SK-N-MC (cell line): ENCODE results near the gene RINL.

Source experiments
- DNase-seq: peaks from one replicate; pipeline ENCODE4 v3.0.0-alpha.2; 2011; ENCODE audit warnings: low read depth, low spot score
- H3K27ac ChIP-seq: fragments of 200-600 bp; sonication (generic); 2 replicates; pipeline ENCODE4 v1.5.1; 2016; ENCODE audit warnings: mixed run types
- H3K36me3 ChIP-seq: fragments of 200-600 bp; sonication (generic); 2 replicates; pipeline ENCODE4 v1.6.1; 2017; ENCODE audit warnings: antibody characterized with exemption, low read length, mixed read lengths; ENCODE audit not compliant: insufficient read depth
- H3K4me3 ChIP-seq: fragments of 200-600 bp; sonication (generic); 2 replicates; pipeline ENCODE4 v1.5.1; 2016
- H3K9ac ChIP-seq: fragments of 200-600 bp; sonication (generic); 2 replicates; pipeline ENCODE4 v1.8.0; 2017; ENCODE audit warnings: mixed run types, mixed read lengths; ENCODE audit not compliant: insufficient read length
- H3K9me3 ChIP-seq: fragments of 200-600 bp; sonication (generic); 2 replicates; pipeline ENCODE4 v1.6.1; 2017; ENCODE audit warnings: low read depth, mild to moderate bottlenecking, antibody characterized with exemption, low read length, moderate library complexity, mixed read lengths
- EZH2 ChIP-seq: fragments of 200-600 bp; sonication (generic); IDR thresholded peaks from one replicate; pipeline ENCODE4 v1.6.1; 2017; ENCODE audit warnings: antibody characterized with exemption
- FOXP2 ChIP-seq: optimal IDR thresholded peaks from 2 replicates; pipeline ENCODE3; 2011; ENCODE audit warnings: mild to moderate bottlenecking, moderate library complexity; ENCODE audit not compliant: insufficient read depth; ENCODE audit errors: extremely low read length, control extremely low read depth
- POLR2AphosphoS5 ChIP-seq: IDR thresholded peaks from 2 replicates; pipeline ENCODE4 v1.6.1; 2012; ENCODE audit warnings: mild to moderate bottlenecking, low read depth, low read length, borderline replicate concordance

RINL gene

DNA sequence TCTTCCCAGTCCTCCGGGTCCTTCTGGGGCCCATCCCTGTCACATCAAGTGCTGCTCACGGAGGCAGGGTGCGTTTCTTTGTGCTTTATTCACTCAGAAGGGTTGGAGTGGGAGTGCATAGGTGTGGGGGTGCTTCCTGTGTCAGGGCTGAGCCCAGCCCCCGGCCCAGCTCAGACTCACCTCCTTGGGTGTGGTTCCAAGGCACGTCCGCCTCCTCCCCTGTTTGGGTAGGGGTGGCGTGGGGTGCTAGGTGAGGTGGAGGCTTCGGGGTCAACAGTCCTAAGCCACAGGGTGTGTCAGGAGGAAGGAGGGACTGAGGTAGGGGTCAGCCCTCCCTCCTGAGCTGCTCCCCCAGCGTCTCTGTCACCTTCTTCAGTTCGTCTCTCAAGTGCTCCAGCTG, 30.8 kb upstream of the RINL start:
- Histone ChIP-seq H3K9ac (no peak overlapping the region), H3K9me3 (no peaks in the 10 kb centered on the region), H3K27ac (no peak overlapping the region), H3K36me3 (peaks cover 24% of the 10 kb centered on the region; the same call in 1 of the 2 replicates), H3K4me3 (no peak overlapping the region)
- DNase-seq = no peak
- TF ChIP-seq POLR2AphosphoS5 (no peak; the same call in 1 of the 2 replicates), FOXP2 (no peak), EZH2 (no peak)

GRCh38 chr19:38907670-38908069, 29.6 kb upstream of the RINL start:
- H3K9me3 ChIP-seq = no peaks in the 10 kb centered on the region
- H3K4me3 ChIP-seq = no peak overlapping the region
- no peak for TF ChIP-seq EZH2
- no peak for TF ChIP-seq POLR2AphosphoS5
- TF ChIP-seq FOXP2 = no peak
- no peak overlapping the region for H3K9ac ChIP-seq
- DNase-seq = no peak
- no peak overlapping the region for H3K27ac ChIP-seq
- peaks cover 24% of the 10 kb centered on the region; the same call in 1 of the 2 replicates for H3K36me3 ChIP-seq

- H3K9ac ChIP-seq = no peak overlapping the region
- H3K27ac ChIP-seq = no peak overlapping the region
- no peak for DNase-seq
- no peaks in the 10 kb centered on the region for H3K9me3 ChIP-seq
- no peak for TF ChIP-seq FOXP2
- no peak for TF ChIP-seq POLR2AphosphoS5
- no peak for TF ChIP-seq EZH2
- H3K36me3 ChIP-seq = peaks cover 24% of the 10 kb centered on the region; the same call in 1 of the 2 replicates
- no peak overlapping the region for H3K4me3 ChIP-seq
These were observed 29.2 kb upstream of the RINL start for GRCh38 chr19:38907227-38907626.

GRCh38 chr19:38905620-38906019, 27.5 kb upstream of the RINL start:
- peaks cover 24% of the 10 kb centered on the region; the same call in 1 of the 2 replicates for H3K36me3 ChIP-seq
- TF ChIP-seq FOXP2 = no peak
- no peak for TF ChIP-seq POLR2AphosphoS5
- TF ChIP-seq EZH2 = no peak
- H3K9me3 ChIP-seq = no peaks in the 10 kb centered on the region
- no peak for DNase-seq
- H3K9ac ChIP-seq = no peak overlapping the region
- H3K4me3 ChIP-seq = no peak overlapping the region
- no peak overlapping the region for H3K27ac ChIP-seq

DNA sequence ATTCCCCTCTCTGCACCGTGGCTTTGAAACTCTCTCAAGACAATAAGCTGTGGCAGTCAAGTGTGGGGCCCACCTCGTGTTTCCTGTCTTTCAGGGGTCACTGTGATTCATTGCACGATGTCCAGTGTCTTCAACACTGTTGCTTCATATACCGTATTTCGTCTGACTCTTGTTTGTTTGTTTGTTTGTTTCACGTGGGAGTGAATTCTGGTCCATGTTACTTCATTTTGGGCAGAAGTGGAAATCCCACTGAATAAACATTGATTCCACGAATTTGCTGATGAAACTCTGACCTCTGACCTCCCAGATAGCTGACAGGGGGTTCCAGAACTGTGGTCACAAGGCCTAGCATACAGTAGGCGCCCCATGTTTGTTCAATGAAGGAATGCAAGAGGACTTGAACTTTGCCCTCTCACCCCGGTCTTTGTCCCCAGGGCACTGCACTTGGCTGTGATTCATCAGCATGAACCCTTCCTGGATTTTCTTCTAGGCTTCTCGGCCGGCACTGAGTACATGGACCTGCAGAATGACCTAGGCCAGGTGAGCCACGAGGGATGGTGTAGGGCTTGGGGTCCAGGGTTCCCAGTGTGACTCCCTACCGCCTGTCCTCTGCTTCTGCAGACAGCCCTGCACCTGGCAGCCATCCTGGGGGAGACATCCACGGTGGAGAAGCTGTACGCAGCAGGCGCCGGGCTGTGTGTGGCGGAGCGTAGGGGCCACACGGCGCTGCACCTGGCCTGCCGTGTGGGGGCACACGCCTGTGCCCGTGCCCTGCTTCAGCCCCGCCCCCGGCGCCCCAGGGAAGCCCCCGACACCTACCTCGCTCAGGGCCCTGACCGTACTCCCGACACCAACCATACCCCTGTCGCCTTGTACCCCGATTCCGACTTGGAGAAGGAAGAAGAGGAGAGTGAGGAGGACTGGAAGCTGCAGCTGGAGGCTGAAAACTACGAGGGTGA, 26.8 kb upstream of the RINL start:
- H3K9me3 ChIP-seq = no peaks in the 10 kb centered on the region
- no peak for TF ChIP-seq EZH2
- no peak for TF ChIP-seq POLR2AphosphoS5
- no peak for TF ChIP-seq FOXP2
- H3K4me3 ChIP-seq = no peak overlapping the region
- H3K27ac ChIP-seq = no peak overlapping the region
- peaks cover 24% of the 10 kb centered on the region; the same call in 1 of the 2 replicates for H3K36me3 ChIP-seq
- no peak overlapping the region for H3K9ac ChIP-seq
- DNase-seq = no peak

GRCh38 chr19:38901683-38902082, 23.6 kb upstream of the RINL start:
- H3K27ac ChIP-seq = no peak overlapping the region
- H3K9me3 ChIP-seq = no peaks in the 10 kb centered on the region
- no peak for DNase-seq
- H3K4me3 ChIP-seq = no peak overlapping the region
- H3K36me3 ChIP-seq = peaks cover 14% of the 10 kb centered on the region; the same call in 1 of the 2 replicates
- H3K9ac ChIP-seq = no peak overlapping the region
- TF ChIP-seq FOXP2 (no peak), POLR2AphosphoS5 (no peak), EZH2 (no peak)

DNA sequence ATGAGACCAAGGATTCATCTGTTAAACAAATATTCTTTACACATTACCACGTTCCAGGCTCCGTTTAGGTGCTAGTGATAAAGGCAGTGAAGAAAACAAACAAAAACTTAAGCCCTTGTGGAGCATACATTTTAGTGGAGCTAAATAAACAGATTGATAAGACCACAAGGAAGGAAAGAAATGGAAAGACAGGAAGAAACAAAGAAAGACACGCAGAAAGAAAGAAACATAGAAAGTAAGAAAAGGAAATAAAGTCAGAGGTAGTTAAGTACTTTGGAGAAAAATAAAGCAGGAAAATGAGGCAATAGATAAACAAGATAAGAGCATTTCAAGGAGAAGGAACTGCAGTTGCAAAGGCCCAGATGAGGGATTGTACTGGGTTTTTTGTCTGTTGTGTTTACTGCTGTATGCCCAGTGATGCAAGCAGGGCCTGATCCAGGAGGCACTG, 22.7 kb upstream of the RINL start:
- no peaks in the 10 kb centered on the region for H3K9me3 ChIP-seq
- TF ChIP-seq EZH2 (no peak), POLR2AphosphoS5 (no peak), FOXP2 (no peak)
- H3K27ac ChIP-seq = peak overlapping the region; percentile 79
- peaks cover 13% of the 10 kb centered on the region; the same call in 1 of the 2 replicates for H3K36me3 ChIP-seq
- DNase-seq = no peak
- peak overlapping the region; percentile 86 for H3K9ac ChIP-seq
- H3K4me3 ChIP-seq = peak overlapping the region; percentile 90

DNA sequence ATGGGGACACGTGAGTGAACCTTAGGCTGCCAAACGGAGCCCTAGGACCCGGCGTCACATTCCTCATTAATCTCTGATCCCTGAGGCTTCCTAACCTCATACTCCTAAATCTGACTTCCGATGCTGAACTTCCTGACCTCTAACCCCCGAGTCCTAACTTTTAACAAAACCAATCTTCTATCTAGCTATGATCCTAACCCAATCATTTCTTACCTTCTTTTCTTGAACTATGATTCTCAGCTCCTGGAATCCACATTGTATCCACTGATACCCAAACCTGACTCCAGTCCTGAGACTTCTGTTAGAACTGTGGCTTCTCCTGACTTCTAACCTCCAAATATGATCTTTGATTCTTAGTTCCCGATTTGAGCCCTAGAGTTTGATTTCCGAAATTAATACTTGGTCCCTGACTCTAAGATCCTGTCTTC, 22.1 kb upstream of the RINL start:
- TF ChIP-seq EZH2 (no peak), POLR2AphosphoS5 (no peak), FOXP2 (no peak)
- H3K9me3 ChIP-seq = no peaks in the 10 kb centered on the region
- no peak for DNase-seq
- peak overlapping the region; percentile 90 for H3K4me3 ChIP-seq
- peaks cover 8% of the 10 kb centered on the region; the same call in 1 of the 2 replicates for H3K36me3 ChIP-seq
- H3K9ac ChIP-seq = peak overlapping the region; percentile 86
- peak overlapping the region; percentile 79 for H3K27ac ChIP-seq
